ENCODE data around the gene ADAMTS12.

Gene ADAMTS12

DNA sequence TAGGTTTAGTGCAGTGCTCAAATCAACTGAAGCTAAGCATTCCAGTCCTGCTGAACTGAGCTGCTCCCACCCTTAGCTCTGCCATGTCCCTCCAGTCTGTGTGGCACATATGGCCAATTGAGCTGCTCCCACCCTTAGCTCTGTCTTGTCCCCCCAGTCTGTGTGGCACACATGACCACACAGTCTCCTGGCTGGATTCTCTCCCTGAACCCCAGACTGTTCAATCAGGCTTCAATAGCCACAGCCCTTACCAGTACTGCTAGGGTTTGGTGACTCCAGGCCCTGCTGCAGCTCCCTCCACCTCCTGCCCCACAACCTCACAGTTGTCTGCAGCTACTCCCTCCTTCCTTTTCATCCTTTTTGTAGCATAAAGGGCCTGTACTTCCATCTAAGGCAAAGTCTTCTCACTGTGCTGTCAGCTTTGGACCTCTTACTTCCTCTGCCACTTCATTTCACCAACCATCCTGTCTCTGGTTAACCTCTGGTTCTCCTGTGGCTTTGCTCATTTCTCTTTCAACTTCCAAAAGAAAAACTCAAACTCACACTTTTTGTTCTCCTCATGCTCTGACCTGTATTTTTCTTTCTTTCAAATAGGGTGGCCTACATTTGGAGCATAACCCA is 50.8 kb downstream of the ADAMTS12 start:
- no peak for DNase-seq

DNA sequence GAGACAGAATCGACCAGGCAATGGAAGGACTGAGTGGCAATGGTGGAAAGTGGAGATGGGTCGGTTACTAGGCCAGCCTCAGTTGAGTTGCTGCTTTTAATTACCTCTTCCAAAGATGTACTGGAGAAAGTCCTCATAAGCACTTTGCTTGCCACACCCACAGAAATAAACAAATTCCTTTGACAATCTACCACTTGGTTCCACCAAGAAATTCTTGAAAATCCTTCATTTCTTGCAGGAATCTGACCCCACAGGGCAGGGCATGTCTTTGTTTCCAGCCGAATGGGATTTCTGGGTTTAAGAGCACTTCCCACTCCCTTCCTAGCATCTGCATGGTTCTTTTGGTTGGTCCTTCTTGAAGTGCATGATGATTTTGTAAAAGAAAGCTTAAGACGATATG is 54.5 kb downstream of the ADAMTS12 start:
- DNase-seq, result no peak

DNA sequence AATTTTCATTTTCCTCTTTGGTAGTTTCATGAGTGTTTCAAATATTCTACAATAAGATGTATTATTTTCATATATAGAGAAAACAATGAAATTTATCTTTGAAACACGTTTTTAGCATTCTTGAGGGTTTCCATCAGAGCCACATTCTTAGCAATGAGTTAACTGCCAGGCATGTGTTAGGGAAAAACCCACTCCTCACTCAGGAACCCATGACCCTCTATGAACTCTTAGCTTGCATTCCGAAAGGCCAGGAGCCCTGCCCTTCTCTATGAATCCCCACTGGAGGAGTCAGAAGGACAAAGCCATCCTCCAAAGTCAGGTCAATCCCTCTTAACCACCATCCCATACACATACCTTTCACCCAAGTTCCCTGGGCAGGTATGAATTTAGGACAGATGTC is 57.5 kb downstream of the ADAMTS12 start:
- DNase-seq, result no peak

DNA sequence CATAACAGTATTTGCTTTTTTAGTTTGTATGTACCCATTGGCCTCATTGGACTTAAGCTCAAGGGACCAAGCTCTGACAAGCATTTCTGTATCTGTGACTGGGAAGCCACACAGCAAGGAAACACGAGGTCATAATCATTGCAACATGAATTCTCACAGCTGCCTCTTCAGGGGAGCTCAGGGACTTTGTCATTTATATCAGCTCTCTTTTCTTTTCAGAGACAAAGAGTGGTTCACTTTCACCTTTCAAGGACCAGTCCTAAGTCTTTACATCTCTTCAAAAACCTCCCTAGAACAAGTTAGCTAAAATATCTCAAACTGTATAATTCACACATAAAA is 58.6 kb downstream of the ADAMTS12 start:
- DNase-seq, result no peak

DNA sequence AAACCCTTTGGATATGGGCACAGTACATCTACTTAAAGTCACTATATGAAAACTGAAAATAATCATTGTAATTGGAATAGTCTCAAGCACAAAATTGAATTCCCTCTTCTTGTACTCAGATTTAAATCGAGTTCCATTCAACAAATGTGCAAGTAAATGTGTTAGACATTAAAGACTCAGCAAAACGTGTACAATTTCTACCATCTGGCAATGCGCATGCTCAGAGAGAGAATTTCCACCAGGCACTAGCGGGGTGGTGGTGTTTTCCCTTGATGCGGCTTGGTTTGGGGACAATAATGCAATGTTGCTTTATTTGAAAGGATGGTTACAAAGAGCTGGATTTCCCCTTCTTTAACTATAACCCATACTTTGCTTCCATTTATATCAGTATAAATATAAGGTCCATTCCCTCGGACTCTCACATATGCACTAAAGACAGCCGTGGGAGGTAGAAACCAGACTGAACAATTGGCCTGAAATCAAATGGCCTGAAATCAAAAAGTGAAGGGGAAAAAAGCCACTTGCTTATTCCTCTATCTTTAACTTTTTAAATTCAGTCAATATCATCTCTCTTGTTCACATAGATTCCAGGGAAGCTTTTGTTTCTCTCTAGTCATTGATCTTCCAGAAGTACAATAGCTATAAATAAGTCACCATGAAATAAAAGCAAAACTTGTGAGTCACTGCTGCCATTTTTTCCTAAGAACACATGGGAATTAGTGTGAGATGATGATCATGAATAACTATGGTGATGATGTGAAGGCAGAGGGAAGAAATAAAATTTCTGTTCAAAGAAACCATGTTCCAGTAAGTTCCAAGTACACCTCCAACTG is 59.2 kb downstream of the ADAMTS12 start:
- no peak for DNase-seq

DNA sequence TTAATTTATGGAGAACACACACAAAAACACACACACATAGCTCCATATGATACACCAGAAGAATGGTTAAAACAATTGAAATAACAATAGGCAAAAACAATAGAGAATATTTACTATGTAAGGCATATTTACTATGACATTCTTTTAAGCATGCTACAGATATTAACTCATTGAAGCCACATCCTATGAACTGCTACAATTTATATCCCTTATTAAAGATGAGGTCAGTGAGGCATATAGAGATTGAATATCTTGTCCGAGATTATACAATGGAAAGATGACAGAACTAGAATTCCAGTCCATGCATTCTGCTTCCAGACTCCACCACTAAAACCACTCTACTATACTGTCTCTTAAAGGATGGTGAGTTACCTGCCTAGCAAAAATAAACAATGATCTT is 60.7 kb downstream of the ADAMTS12 start:
- DNase-seq, result no peak

DNA sequence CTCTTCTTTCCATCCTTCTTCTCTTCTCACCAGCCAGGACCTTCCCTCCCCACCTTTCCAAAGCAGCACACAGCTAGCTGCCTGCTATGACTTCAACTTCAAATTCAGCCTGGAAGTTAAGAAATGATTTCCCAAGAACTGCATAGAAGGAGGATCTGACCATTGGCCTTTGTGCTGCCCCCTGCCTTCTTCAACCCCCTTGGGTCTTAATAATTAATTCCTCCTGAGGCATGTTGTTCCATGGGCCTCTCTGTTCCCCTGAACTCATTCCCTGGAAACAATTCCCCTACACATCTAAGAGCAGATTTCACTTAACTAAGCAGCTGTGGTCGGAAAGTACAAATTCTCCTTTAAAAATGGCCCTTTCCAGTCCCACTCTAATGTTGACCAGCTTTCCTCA is 62.4 kb downstream of the ADAMTS12 start:
- no peak for DNase-seq

DNA sequence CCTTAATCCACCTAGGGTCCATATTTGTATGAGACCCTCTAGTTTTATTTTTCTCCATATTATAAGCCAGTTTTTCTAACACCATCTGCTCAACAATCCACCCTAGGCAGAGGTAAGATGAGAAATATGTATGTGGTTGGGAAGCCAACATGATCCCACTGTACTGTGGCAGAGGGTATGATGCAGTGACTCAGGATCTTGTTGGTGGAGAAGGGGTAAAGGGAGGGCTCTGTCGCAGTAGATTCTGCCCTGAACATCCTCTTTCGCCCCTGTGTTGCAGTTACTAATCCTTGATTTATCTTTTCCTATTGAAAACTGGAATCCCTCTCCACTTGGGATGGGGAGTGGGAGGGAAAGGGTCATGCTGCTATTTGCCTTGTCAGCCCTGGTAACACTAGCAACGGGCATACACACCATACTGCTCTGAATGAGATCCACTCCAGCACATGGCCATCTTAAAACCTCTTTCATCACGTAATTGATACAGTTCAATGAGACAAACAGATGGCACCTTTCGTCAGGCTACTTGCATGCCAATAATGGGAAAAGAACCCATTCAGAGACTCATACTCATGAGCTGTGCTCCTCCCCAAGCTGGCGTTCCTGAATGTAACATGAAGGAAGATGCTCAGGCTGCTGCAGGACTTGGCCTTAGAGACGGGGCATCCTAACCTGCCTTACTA is 63.0 kb downstream of the ADAMTS12 start:
- peak; percentile 5 for DNase-seq

DNA sequence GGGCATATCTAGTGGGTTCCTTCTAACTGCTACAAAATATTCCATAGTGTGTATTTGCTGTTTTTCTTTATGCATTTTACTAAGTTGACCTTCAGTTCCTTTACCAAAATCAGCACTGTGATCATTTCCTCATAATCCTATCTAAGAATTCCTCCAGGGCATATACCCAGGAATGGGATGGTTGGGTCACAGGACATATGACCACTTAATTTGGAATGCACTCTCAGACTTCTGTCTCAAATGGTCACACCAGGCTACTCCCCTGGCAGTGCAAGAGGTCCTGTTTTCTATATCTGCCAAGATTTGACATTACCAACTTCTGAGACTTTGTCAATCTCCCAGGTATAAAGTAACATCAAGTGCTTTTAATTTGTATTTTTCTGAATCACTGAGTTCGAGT is 63.9 kb downstream of the ADAMTS12 start:
- DNase-seq, result no peak

DNA sequence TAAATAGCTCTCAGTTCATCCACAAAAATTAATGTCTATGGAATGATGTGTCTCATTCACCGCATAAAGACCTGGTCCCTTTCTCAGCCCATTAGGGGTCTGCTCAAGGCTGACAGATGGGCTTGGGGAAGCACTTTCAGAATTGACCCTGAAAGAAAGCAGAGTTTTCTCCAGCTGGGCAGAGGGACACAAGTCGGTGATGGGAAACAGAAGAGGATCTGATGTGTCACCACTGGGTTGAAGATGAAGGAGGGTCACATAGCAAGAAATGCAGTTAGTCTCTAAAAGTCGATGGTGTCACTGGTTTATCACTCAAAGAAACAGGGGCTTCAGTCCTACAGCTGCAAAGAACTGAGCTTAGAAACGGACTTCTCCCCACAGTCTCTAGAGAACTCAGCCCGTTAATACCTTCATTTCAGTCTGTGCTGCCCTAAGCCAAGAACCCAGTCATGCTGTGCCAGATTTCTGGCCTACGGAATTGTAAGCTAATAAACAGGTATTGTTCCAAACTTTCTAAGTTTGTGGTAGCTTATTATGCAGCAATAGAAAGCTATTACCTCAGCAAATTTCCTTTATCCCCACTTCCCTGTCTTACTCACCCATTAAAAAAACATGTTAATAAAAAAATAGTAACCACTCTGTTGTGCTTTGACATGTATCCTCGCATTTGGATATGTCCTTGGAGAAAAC is 64.6 kb downstream of the ADAMTS12 start:
- no peak for DNase-seq

DNA sequence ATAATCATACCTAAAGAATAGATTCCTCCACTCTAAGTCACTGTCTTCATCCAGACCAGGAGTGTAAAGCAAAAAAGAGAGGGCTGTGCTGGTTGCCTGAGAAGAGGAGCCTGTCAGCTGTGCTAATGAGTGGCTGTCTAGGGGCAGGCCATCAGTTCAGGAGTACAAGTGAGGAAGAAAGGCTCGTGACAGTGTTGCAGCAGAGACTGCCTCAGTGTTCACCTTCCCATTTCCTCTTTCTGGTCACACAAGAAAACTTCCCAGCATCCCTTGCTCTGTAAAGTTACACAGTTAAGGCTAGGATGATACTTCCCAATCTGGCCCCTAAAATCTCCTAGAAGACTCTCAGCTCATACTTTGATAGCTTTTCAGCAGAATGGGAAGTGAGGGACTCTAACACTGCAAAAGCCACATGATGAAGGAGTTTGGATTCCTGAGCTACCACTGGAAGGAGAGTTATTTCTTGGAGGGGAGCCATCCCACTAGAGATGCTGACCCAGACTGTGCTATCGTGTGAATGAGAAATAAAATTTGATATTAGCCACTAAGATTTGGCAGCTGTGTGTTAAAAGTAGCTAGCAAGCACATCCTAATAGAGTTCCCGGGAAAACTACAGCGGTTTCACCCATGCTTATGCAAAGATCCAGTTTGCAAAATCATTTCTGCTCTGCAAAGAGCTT is 67.1 kb downstream of the ADAMTS12 start:
- DNase-seq, result no peak

DNA sequence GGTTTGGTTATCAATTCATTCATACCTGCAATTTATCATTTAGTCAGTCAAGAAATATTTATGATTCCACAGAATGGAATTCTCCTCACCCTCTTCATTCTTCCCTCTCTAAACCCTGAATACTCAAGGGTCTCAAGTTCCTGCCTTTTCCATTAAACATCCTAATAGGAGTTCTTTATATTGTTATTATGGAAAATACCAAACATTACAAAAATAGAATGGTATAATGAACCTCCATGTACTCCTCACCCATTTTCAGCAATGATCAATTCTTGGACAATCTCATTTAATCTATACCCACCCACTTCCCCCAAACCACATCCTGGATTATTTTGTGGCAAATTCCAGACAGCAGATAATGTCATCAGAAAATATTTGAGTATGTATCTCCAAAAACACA is 74.5 kb downstream of the ADAMTS12 start:
- DNase-seq, result no peak

DNA sequence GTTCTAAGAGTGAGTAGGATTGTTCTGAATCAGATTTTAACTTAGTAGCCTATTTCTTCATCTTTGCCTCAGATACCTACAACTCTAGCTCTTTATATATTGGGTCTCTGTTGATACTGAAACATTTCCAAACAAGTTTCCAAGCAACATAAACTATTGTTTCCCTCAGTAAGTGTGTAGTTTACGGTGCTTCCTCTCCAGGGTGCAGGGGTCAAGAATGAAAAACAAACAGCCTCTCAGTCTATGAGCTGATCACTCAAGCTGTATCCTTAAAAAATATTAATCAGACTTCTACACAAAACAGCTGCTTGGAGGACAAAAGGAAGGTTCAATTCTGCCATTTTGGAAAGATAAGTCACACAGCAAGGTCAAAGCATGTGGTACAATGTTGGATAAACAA is 75.0 kb downstream of the ADAMTS12 start:
- no peak for DNase-seq

DNA sequence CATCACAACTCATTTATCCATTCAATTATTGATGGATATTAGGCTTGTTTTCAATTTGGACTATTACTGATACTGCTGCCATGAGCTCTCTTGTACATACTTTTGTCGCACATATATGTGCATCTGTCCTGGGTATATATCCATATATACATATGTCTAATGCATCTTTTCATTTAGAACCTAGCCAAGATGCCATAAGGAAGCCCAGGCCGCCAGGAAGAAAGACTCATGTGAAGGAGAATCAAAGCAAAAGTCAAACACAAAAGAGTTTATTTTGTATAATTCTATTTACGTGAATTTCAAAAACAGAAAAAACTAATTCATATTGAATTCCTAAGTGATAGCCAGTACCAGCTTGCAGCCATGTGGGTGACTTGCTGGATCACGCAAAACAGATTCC is 79.0 kb downstream of the ADAMTS12 start:
- DNase-seq, result no peak

DNA sequence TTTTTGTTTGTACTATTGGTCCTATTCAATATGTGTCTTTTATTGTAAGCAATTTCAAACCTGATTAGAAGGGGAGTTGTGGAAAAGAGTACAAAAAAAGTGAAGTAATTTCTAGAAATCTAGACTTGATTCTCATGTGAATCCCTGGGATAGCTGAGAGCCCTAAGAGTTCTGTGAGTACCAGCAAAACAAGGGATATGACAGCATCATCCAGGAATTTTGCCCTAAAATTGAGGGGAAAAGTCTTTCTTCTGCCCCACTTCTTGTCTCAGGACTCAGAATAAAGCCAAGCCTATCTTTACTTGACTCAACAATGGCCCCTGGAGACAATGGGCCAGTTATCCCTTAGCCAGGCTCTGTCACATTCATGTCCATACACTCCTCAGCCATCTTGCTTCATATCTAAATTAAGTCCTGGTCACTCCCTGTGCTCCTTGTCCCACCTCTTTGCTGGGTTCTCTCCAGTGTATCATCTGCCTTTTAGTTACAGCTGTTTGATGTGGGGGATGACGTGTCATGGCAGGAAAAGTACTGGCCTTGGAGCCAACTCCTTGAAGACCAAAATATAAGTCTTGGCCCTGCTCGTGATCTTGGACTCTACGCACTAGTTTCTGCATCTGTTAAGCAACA is 81.2 kb downstream of the ADAMTS12 start:
- no peak for DNase-seq

DNA sequence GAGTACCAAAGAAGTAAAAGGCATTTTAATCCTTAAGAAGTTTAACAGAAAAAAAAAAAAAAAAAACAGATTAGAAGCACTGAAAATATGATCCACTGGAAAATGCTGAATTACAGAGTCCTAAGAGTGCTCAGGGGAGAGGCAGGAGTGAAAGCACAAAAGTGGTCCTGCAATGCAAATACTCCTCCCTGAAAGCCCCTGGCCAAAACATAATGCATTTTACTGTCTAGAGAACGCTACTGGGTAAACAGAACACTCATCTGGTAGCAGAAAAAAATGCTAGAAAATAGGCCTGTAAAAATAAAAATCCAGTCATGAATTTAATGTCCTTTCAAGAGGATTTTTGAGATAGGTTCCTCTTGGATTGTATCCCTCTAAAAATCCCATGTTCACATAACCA is 81.9 kb downstream of the ADAMTS12 start:
- no peak for DNase-seq

DNA sequence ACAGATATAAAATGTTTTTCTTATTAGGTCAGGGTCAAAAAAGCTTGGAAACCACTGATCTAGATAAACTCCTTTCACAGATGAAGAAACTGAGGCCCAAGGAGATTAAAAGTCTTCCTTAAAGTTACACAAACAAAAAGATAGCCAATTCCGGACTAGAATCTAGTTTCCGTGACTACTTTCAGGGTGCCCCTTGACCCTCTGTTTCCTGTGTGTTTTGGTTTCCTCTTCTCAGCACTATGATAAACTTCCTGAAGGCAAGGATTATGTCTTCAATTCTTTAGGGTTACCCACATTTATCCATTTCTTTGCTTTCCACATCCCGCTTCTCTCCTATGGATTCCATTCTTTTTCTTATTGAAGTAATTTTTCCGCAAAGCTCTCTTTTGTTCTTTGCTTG is 83.1 kb downstream of the ADAMTS12 start:
- no peak for DNase-seq

DNA sequence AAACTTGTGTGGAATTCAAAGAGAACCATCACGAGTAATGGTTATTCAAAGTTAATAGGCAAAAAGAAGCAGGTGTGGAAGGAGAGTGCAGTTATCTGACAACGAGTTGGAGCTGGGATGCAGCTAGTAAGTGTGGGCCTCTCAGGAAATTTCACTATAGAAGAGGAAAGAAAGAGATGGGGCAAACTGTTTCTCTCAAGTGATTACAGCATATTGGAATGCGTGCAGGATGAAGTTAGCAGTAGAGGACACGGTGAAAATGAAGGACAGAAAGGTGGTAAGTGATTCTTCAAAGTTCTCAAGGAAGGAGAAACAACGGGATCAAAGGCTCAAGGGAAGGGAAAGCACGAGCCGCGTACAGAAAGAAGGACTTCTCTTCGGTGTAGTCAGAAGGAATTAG is 84.0 kb downstream of the ADAMTS12 start:
- DNase-seq, result no peak

DNA sequence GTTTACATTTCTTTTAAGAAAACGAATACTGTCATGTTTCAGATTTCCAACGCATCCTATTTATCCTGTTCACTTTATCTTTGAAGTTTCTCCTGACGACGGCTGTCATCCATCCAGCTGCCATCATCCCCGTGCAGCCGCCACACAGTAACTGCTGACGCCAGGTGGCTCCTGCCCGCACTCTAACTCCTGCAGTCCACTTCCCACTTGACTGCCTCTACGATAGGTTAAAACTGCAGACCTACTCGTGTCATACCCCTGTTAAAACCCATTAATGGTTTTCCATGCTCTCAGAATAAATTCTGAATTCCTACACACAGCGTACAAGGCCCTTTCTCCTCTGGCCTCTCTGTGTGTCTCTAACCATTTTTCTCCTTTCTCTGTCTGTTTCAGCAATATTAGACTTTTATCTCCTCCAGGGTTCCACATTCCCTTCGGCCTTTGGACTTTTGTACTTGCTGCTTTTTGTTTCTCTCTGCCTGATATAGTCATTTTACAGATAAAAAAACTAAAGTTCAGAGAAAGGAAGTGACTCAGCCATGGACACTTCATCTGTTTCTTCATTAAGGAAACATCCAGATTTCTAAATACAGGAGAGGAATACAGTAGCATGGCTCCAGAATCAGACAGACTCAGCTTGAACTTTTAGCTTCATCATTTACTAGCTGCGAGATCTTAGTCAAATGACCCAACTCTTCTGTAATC is 84.9 kb downstream of the ADAMTS12 start:
- DNase-seq, result no peak

DNA sequence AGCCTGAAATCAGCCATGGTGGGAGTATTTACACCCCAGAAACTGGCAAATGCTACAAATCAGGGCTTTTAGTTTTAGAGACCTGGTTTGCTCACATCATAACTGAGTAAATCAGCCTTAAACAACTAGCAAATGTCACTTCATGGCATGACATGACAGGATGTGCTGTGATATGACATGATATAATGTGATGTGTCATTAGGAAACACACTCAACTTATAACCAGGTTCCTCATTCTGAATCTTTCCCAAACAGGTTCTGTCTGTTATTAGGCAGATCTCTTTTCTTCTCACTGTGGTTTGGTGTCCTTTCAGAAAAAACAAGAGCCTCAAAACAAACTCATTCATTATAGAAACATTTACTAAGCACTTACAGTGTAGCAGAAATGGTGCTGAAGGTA is 90.5 kb downstream of the ADAMTS12 start:
- DNase-seq, result no peak

DNA sequence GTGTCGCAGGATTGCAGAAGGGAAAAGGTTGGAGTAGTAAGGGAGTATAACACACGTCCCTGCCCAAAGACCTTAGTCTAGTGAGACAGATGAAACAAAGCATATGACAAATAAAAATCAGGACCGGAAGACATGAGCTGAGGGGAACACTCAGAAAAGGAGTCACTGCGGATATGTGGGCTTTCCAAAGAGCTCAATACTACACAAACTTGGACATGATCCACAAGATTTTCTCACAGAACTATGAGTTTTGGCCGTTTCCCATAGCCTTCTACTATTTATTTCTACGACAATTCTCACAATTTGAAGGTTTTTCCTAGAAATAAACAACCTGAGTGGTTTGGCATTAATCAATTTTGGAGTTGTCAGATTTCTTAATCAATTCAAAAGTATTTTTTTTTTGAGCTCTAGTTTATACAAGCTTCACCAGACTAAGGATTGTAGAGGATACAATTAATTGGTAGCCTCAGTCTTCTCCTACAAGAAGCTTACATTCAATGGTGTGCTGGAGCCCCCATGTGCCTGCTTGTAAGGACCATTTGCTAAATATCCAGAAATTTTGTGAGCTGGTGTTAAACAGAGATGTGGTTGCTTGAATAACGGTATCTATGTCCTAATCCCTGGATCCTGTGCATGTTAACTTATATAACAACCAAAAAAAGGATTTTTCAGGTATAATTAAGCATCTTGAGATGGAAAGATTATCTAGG is 91.4 kb downstream of the ADAMTS12 start:
- no peak for DNase-seq

All from NCI-H82 (cell line).